NCI-H2107 treated with DMSO at 0.1 percent for 48 hours (cell line): Measurements from ENCODE around the gene CORO1A.
"Not testable (repeated sequence)": the region's sequence is repeated elsewhere in the genome, so short reads cannot be mapped to it uniquely, and the experiment has no call there.

Experiments used
- DNase-seq: peaks from one replicate; lab custom pipeline; 2025; ENCODE audit not compliant: unreplicated experiment; lab: John Stamatoyannopoulos, UW

Gene CORO1A

GRCh38 chr16:30199608-30200343 lies 16.4 kb downstream of the CORO1A start:
- DNase-seq = not testable (repeated sequence)

- not testable (repeated sequence) for DNase-seq
Measured at GRCh38 chr16:30205541-30206236, 22.3 kb downstream of the CORO1A start.

- not testable (repeated sequence) for DNase-seq
Measured at GRCh38 chr16:30206252-30206651, 22.9 kb downstream of the CORO1A start.

GRCh38 chr16:30207063-30207704 lies 23.8 kb downstream of the CORO1A start:
- not testable (repeated sequence) for DNase-seq

GRCh38 chr16:30209032-30209431 lies 25.6 kb downstream of the CORO1A start:
- not testable (repeated sequence) for DNase-seq

GRCh38 chr16:30211414-30211813 lies 28.0 kb downstream of the CORO1A start:
- DNase-seq = not testable (repeated sequence)

- not testable (repeated sequence) for DNase-seq
Measured at GRCh38 chr16:30217082-30217481, 33.7 kb downstream of the CORO1A start.
